ENCODE results near the gene PTPRK. TPM values are rescaled to one million over a fixed set of nuclear protein-coding genes. Genes with fewer than 3 reads are reported as not detected.

PTPRK gene
- total RNA-seq, 1 donor from 2014 or later, result 50.3 TPM

GRCh38 chr6:128114164-128114563 is 406.2 kb downstream of the PTPRK start:
- H3K36me3 Mint-ChIP-seq (ENCODE audit: unreplicated experiment), result no peaks in the 10 kb centered on the region
- no peak overlapping the region for H3K4me3 Mint-ChIP-seq (ENCODE audit: unreplicated experiment)
- no peak for TF ChIP-seq CTCF (IDR thresholded peaks at IDR 0.05; ENCODE audit: partially characterized antibody, unreplicated experiment)
- no peaks in the 10 kb centered on the region for H3K27me3 Mint-ChIP-seq (ENCODE audit: unreplicated experiment)
- peaks cover 3% of the 10 kb centered on the region for H3K4me1 Mint-ChIP-seq (ENCODE audit: low read depth, unreplicated experiment)
- no peak for DNase-seq
- no peak overlapping the region for H3K27ac Mint-ChIP-seq (ENCODE audit: unreplicated experiment)
- H3K9me3 Mint-ChIP-seq (ENCODE audit: unreplicated experiment), result no peaks in the 10 kb centered on the region

DNA sequence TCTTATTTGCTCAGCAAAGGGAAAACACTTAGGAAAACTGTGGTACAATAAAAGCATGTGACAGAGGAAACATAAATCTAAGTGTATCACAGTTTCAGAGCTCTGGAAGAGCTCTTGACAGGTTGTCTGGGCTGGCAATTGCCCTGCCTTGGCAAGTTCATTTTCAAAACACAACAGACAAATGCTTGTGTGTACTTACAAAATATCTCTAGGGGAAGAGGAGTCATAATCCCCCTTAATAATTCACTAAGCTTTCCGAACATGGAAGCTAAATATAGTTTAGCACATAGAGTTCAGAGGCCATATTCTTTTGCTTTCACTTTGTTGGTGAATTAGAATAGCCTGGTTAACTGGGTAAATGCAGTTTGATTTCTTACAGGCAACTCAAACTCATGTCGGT is 407.9 kb downstream of the PTPRK start:
- Mint-ChIP-seq H3K27me3 (ENCODE audit: unreplicated experiment) (no peaks in the 10 kb centered on the region), H3K36me3 (ENCODE audit: unreplicated experiment) (no peaks in the 10 kb centered on the region), H3K4me1 (ENCODE audit: low read depth, unreplicated experiment) (peaks cover 3% of the 10 kb centered on the region), H3K4me3 (ENCODE audit: unreplicated experiment) (no peak overlapping the region), H3K27ac (ENCODE audit: unreplicated experiment) (no peak overlapping the region), H3K9me3 (ENCODE audit: unreplicated experiment) (no peaks in the 10 kb centered on the region)
- TF ChIP-seq CTCF (IDR thresholded peaks at IDR 0.05; ENCODE audit: partially characterized antibody, unreplicated experiment), result no peak
- no peak for DNase-seq

- H3K36me3 Mint-ChIP-seq (ENCODE audit: unreplicated experiment), result no peaks in the 10 kb centered on the region
- no peaks in the 10 kb centered on the region for H3K27me3 Mint-ChIP-seq (ENCODE audit: unreplicated experiment)
- H3K27ac Mint-ChIP-seq (ENCODE audit: unreplicated experiment), result no peak overlapping the region
- no peaks in the 10 kb centered on the region for H3K9me3 Mint-ChIP-seq (ENCODE audit: unreplicated experiment)
- peaks cover 3% of the 10 kb centered on the region for H3K4me1 Mint-ChIP-seq (ENCODE audit: low read depth, unreplicated experiment)
- DNase-seq, result no peak
- TF ChIP-seq CTCF (IDR thresholded peaks at IDR 0.05; ENCODE audit: partially characterized antibody, unreplicated experiment), result no peak
- no peak overlapping the region for H3K4me3 Mint-ChIP-seq (ENCODE audit: unreplicated experiment)
Observed at GRCh38 chr6:128111096-128111495, 409.3 kb downstream of the PTPRK start.

DNA sequence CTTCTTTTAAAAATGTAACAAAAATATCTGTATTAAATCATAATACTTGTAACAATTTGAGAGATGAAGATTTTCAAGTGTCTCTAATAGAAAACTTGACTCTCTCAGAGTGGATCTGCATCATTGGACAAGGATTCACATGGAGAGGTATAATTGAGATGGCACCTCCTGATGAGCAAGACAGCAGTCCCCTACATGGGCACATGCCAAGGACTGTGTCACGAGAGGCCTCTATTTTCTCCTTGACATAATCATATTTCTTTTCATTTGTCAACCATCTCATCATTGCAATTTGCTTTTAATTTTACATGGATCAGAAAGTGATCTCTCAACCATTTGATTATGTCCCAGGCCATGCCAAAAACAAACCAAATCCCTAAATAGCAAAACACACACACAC is 412.7 kb downstream of the PTPRK start:
- H3K4me3 Mint-ChIP-seq (ENCODE audit: unreplicated experiment), result no peak overlapping the region
- no peak for DNase-seq
- no peaks in the 10 kb centered on the region for H3K4me1 Mint-ChIP-seq (ENCODE audit: low read depth, unreplicated experiment)
- H3K27me3 Mint-ChIP-seq (ENCODE audit: unreplicated experiment), result peaks cover 4% of the 10 kb centered on the region
- no peak for TF ChIP-seq CTCF (IDR thresholded peaks at IDR 0.05; ENCODE audit: partially characterized antibody, unreplicated experiment)
- no peak overlapping the region for H3K27ac Mint-ChIP-seq (ENCODE audit: unreplicated experiment)
- peaks cover 3% of the 10 kb centered on the region for H3K9me3 Mint-ChIP-seq (ENCODE audit: unreplicated experiment)
- H3K36me3 Mint-ChIP-seq (ENCODE audit: unreplicated experiment), result peaks cover 5% of the 10 kb centered on the region

GRCh38 chr6:128099571-128100197 is 420.7 kb downstream of the PTPRK start:
- TF ChIP-seq CTCF (IDR thresholded peaks at IDR 0.05; ENCODE audit: partially characterized antibody, unreplicated experiment), result no peak
- Mint-ChIP-seq H3K27me3 (ENCODE audit: unreplicated experiment) (peaks cover 4% of the 10 kb centered on the region), H3K9me3 (ENCODE audit: unreplicated experiment) (peaks cover 5% of the 10 kb centered on the region), H3K27ac (ENCODE audit: unreplicated experiment) (no peak overlapping the region), H3K36me3 (ENCODE audit: unreplicated experiment) (peaks cover 5% of the 10 kb centered on the region), H3K4me1 (ENCODE audit: low read depth, unreplicated experiment) (peaks cover 30% of the 10 kb centered on the region), H3K4me3 (ENCODE audit: unreplicated experiment) (no peak overlapping the region)
- no peak for DNase-seq

All from glutamatergic neuron (in vitro differentiated cells).